WTC11 (cell line): ENCODE data around the gene BCL7C.
"Not testable (repeated sequence)": the region's sequence is repeated elsewhere in the genome, so short reads cannot be mapped to it uniquely, and the experiment has no call there.

Source experiments
- CREB1 ChIP-seq: sonication (generic); formaldehyde crosslinking; IDR thresholded peaks from 2 replicates; pipeline ENCODE4 v1.8.0; 2023; ENCODE audit warnings: mild to moderate bottlenecking, missing genetic modification reagents
- ELF4 ChIP-seq: sonication (generic); formaldehyde crosslinking; IDR thresholded peaks from 2 replicates; pipeline ENCODE4 v1.8.1; 2022; ENCODE audit warnings: low read depth, mild to moderate bottlenecking, moderate library complexity, missing genetic modification reagents
- ETV6 ChIP-seq: sonication (generic); formaldehyde crosslinking; IDR thresholded peaks from 2 replicates; pipeline ENCODE4 v1.8.1; 2022; ENCODE audit warnings: mild to moderate bottlenecking, missing genetic modification reagents
- MYBL2 ChIP-seq: sonication (generic); formaldehyde crosslinking; IDR thresholded peaks from 2 replicates; pipeline ENCODE4 v1.8.1; 2023; ENCODE audit warnings: mild to moderate bottlenecking, moderate library complexity, missing genetic modification reagents
- NFE2L1 ChIP-seq: sonication (generic); formaldehyde crosslinking; IDR thresholded peaks from 2 replicates; pipeline ENCODE4 v1.8.1; 2023; ENCODE audit warnings: missing genetic modification reagents
- NR3C1 ChIP-seq: sonication (generic); formaldehyde crosslinking; conservative IDR thresholded peaks from 2 replicates; pipeline ENCODE4 v1.8.1; 2023; ENCODE audit warnings: low read depth, mild to moderate bottlenecking, missing genetic modification reagents
- STAT6 ChIP-seq: sonication (generic); formaldehyde crosslinking; conservative IDR thresholded peaks from 2 replicates; pipeline ENCODE4 v1.8.1; 2023; ENCODE audit warnings: mild to moderate bottlenecking, low read depth, missing genetic modification reagents, moderate library complexity
- TEAD4 ChIP-seq: sonication (generic); formaldehyde crosslinking; IDR thresholded peaks from 2 replicates; pipeline ENCODE4 v1.8.0; 2022; ENCODE audit warnings: mild to moderate bottlenecking, missing genetic modification reagents
- ZNF281 ChIP-seq: sonication (generic); formaldehyde crosslinking; IDR thresholded peaks from 2 replicates; pipeline ENCODE4 v1.8.0; 2023; ENCODE audit warnings: mild to moderate bottlenecking, missing genetic modification reagents
- TF ChIP-seq, protein P1 (sequence below): sonication (generic); formaldehyde crosslinking; IDR thresholded peaks from 2 replicates; pipeline ENCODE4 v1.8.1; 2023; ENCODE audit warnings: mild to moderate bottlenecking, missing genetic modification reagents
- TF ChIP-seq, protein P2 (sequence below): fragments of 200-600 bp; IDR thresholded peaks from 2 replicates; pipeline ENCODE4 v1.8.0; 2022; ENCODE audit warnings: antibody characterized with exemption

GRCh38 chr16:30860729-30861128 lies 33.1 kb downstream of the BCL7C start:
- TF ChIP-seq, protein P1, sequence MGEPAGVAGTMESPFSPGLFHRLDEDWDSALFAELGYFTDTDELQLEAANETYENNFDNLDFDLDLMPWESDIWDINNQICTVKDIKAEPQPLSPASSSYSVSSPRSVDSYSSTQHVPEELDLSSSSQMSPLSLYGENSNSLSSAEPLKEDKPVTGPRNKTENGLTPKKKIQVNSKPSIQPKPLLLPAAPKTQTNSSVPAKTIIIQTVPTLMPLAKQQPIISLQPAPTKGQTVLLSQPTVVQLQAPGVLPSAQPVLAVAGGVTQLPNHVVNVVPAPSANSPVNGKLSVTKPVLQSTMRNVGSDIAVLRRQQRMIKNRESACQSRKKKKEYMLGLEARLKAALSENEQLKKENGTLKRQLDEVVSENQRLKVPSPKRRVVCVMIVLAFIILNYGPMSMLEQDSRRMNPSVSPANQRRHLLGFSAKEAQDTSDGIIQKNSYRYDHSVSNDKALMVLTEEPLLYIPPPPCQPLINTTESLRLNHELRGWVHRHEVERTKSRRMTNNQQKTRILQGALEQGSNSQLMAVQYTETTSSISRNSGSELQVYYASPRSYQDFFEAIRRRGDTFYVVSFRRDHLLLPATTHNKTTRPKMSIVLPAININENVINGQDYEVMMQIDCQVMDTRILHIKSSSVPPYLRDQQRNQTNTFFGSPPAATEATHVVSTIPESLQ (CRISPR knock-in tag), result not testable (repeated sequence)
- TF ChIP-seq, protein P2, sequence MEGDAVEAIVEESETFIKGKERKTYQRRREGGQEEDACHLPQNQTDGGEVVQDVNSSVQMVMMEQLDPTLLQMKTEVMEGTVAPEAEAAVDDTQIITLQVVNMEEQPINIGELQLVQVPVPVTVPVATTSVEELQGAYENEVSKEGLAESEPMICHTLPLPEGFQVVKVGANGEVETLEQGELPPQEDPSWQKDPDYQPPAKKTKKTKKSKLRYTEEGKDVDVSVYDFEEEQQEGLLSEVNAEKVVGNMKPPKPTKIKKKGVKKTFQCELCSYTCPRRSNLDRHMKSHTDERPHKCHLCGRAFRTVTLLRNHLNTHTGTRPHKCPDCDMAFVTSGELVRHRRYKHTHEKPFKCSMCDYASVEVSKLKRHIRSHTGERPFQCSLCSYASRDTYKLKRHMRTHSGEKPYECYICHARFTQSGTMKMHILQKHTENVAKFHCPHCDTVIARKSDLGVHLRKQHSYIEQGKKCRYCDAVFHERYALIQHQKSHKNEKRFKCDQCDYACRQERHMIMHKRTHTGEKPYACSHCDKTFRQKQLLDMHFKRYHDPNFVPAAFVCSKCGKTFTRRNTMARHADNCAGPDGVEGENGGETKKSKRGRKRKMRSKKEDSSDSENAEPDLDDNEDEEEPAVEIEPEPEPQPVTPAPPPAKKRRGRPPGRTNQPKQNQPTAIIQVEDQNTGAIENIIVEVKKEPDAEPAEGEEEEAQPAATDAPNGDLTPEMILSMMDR, result not testable (repeated sequence)
- TF ChIP-seq STAT6 (CRISPR knock-in tag); ZNF281 (CRISPR knock-in tag); MYBL2 (CRISPR knock-in tag); ELF4 (CRISPR knock-in tag); TEAD4 (CRISPR knock-in tag); ETV6 (CRISPR knock-in tag); NR3C1; NFE2L1 (CRISPR knock-in tag); CREB1 (CRISPR knock-in tag): not testable (repeated sequence)
